ENCODE measurements around the gene HLA-DMA.

GRCh38 chr6:32946893-32947292, 6.0 kb downstream of the HLA-DMA start:
- TF ChIP-seq POLR2A (IDR thresholded peaks at IDR 0.05) = no peak
- TF ChIP-seq, protein P1, sequence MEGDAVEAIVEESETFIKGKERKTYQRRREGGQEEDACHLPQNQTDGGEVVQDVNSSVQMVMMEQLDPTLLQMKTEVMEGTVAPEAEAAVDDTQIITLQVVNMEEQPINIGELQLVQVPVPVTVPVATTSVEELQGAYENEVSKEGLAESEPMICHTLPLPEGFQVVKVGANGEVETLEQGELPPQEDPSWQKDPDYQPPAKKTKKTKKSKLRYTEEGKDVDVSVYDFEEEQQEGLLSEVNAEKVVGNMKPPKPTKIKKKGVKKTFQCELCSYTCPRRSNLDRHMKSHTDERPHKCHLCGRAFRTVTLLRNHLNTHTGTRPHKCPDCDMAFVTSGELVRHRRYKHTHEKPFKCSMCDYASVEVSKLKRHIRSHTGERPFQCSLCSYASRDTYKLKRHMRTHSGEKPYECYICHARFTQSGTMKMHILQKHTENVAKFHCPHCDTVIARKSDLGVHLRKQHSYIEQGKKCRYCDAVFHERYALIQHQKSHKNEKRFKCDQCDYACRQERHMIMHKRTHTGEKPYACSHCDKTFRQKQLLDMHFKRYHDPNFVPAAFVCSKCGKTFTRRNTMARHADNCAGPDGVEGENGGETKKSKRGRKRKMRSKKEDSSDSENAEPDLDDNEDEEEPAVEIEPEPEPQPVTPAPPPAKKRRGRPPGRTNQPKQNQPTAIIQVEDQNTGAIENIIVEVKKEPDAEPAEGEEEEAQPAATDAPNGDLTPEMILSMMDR (IDR thresholded peaks at IDR 0.05) = no peak
- no peak for TF ChIP-seq POLR2AphosphoS5 (IDR thresholded peaks at IDR 0.05)
- no peak for TF ChIP-seq EP300 (IDR thresholded peaks at IDR 0.05)

All from suprapubic skin (tissue), 4 donors.